VCaP (cell line): Measurements from ENCODE around the gene PTPRU.

Experiments
- H3K27ac ChIP-seq: fragments of 450-650 bp; 2 replicates; pipeline ENCODE4 v1.5.1; 2017
- CTCF ChIP-seq: fragments of 450-650 bp; conservative IDR thresholded peaks from 2 replicates; pipeline ENCODE4 v1.5.1; 2017; ENCODE audit warnings: mild to moderate bottlenecking, moderate library complexity

The PTPRU gene

DNA sequence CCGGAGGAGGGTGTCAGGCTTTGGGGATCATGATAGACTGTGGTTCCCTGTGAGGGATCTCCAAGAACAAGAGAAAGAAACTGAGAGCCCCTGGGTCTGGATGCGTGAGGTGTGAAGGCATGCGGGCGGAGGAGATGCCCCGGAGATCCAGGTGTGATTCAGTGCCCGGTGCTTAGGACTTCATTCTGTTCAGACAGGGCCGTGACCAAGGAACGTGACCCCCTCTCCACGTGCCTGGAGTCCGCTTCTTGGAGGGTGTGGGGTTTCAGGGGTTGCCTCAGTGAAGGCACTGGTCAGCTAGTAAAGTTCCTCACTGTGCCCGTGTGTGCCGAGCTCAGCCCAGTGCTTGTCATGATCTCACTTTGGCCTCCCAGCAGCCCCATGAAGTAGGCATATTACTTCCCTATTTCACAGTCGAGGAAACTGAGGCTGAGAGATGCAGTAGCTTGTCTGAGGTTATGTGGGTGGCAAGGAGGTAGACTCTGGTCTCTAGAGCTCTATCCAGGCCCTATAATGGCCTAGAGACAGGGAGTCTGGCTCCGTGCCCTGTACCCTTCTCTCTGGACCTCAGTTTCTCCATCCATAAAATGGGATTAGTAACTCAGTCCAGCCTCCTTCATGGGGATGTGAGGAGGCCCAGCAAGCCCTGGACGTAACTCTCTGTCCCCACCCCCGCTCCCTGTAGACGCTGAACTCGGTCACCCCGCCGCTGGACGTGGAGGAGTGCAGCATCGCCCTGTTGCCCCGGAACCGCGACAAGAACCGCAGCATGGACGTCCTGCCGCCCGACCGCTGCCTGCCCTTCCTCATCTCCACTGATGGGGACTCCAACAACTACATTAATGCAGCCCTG, 81.0 kb downstream of the PTPRU start:
- H3K27ac ChIP-seq, result no peak overlapping the region
- no peak for TF ChIP-seq CTCF

DNA sequence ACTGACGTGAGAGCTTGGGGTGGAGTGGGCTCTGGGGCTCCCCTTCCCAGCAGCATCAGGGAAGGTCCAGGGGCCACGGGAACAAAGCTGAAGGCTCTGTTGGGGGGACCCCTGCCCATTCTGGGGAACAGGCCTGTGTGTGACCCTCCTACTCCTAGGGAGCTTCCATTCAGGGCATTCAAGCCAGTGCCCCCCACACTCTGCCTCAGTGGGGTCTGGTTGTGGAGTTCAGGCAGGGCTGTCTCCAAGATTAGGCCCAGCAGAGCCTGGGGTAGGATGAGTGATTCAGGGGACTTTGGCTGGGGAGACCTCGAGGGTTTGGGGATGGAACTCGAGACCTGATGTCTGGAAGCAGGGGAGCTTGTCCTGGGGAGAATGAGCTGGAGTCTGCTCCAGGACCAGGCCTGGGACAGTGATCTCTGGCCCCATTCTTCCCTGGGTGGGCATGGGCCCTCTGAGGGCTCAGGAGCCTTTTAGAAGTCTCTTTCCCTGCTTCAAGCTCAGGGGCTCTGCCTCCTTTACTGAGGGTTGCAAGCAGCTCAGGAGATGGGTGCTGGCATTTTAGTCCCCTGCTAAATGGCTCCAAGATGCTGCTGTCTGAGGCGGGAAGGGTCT, 81.7 kb downstream of the PTPRU start:
- no peak for TF ChIP-seq CTCF

DNA sequence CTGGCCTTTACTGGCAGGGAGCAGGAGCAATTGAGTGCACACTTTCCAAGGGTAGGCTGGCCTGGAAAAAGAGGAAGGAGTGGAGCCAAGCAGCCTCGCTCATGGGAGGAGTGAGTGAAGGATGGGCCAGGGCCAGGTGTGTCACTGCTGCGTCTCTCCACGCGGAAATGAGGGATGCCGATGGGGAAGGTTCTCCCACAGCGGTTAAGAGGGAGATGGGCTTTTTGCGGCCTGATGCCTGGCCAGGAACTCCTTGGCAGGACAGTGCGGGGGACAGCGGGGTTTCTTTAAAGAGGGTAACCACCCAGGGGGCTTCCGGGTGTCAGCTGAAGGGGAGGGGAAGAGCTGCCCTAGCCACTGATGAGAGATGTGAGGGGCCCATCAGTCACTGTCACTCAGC, 82.4 kb downstream of the PTPRU start:
- no peak for TF ChIP-seq CTCF
- H3K27ac ChIP-seq, result no peak overlapping the region

More for the DNA sequence above, 81.7 kb downstream of the PTPRU start:
- H3K27ac ChIP-seq, result no peak overlapping the region

DNA sequence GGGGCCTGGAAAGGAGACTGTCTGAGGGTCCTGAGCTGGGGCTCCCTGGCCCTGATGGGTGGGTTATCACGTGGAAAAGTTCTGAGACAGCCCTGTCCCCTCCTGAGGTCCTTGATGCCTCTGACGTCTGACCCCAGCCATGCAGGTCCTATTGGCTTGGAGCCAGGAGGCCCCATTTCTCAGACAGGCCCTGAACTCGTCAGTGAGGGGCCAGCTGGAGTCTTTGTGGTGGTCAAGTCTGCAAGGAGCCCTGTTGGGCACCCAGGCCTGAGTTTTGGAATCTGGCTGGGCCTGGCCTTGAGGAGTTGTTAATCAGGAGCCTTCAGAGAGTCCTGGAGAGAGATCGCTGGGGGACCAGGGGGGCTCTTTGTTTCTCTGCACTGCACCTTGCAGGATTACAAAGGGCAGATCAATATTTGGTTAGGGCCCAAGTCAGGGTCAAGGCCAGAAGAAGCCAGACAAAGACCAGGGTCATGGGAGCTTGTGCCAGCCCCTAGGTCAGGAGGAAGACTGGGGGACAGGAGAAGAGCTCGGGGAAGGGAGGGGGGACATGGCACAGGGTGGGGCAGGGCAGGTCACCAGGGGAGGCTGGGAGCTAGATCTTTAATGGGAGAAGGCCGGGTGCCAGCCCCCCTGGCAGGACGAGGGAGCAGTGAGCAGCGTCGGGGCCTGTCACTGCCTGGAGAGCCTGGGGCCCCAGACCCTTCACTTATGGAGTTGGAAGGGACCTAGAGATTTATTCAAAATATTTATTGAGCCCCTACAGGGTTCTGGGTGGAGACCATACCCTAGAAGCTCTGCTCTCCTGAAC, 83.2 kb downstream of the PTPRU start:
- H3K27ac ChIP-seq, result no peak overlapping the region
- TF ChIP-seq CTCF, result no peak

GRCh38 chr1:29320156-29320940, 84.0 kb downstream of the PTPRU start:
- no peak overlapping the region for H3K27ac ChIP-seq
- no peak for TF ChIP-seq CTCF

DNA sequence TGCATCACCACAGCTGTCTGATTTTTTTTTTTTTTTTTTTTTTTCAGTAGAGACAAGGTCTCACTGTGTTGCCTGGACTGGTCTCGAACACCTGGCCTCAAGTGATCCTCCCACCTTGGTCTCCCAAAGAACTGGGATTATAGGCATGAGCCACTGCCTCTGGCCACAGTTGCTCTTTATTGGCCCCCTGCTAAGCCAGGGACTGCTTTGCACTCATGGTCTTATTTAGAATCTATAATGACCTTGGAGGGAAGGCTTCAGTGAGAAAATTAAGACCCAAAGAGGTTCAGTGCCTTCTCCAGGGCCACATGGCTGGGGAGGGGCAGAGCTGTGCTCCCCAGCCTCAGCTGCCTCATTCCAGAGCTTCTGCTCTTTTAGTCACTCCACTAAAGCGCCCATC, 84.9 kb downstream of the PTPRU start:
- H3K27ac ChIP-seq, result no peak overlapping the region
- TF ChIP-seq CTCF, result no peak
